HEK293T (cell line): Measurements from ENCODE around the gene STARD9.

Source experiments
- ARNT ChIP-seq: fragments of 450-650 bp; IDR thresholded peaks from 2 replicates; pipeline ENCODE4 v1.6.1; 2017; ENCODE audit warnings: mild to moderate bottlenecking
- BHLHE40 ChIP-seq: fragments of 450-650 bp; IDR thresholded peaks from 2 replicates; pipeline ENCODE4 v1.6.1; 2016; ENCODE audit warnings: mild to moderate bottlenecking, moderate library complexity, borderline replicate concordance
- CTBP1 ChIP-seq: fragments of 450-650 bp; IDR thresholded peaks from 2 replicates; pipeline ENCODE4 v1.6.1; 2016; ENCODE audit warnings: borderline replicate concordance
- ELF4 ChIP-seq: fragments of 450-650 bp; IDR thresholded peaks from 2 replicates; pipeline ENCODE4 v1.6.1; 2017; ENCODE audit warnings: antibody characterized with exemption
- FOXK2 ChIP-seq: fragments of 450-650 bp; IDR thresholded peaks from 2 replicates; pipeline ENCODE4 v1.6.1; 2016; ENCODE audit warnings: mild to moderate bottlenecking
- FOXM1 ChIP-seq: fragments of 450-650 bp; IDR thresholded peaks from 2 replicates; pipeline ENCODE4 v1.6.1; 2017; ENCODE audit warnings: mild to moderate bottlenecking, borderline replicate concordance
- HDGF ChIP-seq: fragments of 450-650 bp; IDR thresholded peaks from 2 replicates; pipeline ENCODE4 v1.6.1; 2017; ENCODE audit warnings: antibody characterized with exemption, borderline replicate concordance
- L3MBTL2 ChIP-seq: fragments of 450-650 bp; conservative IDR thresholded peaks from 2 replicates; pipeline ENCODE4 v1.6.1; 2016; ENCODE audit warnings: mild to moderate bottlenecking
- NFRKB ChIP-seq: fragments of 450-650 bp; IDR thresholded peaks from 2 replicates; pipeline ENCODE4 v1.6.1; 2016; ENCODE audit warnings: mild to moderate bottlenecking, moderate library complexity
- SP1 ChIP-seq: fragments of 450-650 bp; IDR thresholded peaks from 2 replicates; pipeline ENCODE4 v1.6.1; 2017
- SUZ12 ChIP-seq: fragments of 450-650 bp; IDR thresholded peaks from 2 replicates; pipeline ENCODE4 v1.6.1; 2016; ENCODE audit warnings: mild to moderate bottlenecking
- TARDBP ChIP-seq: fragments of 450-650 bp; IDR thresholded peaks from 2 replicates; pipeline ENCODE4 v1.6.1; 2016
- TF ChIP-seq, protein P1 (sequence below): fragments of 450-650 bp; IDR thresholded peaks from 2 replicates; pipeline ENCODE4 v1.6.1; 2016

GRCh38 chr15:42716125-42716524 is 140.7 kb downstream of the STARD9 start:
- TF ChIP-seq BHLHE40 (no peak), L3MBTL2 (no peak), CTBP1 (no peak), SP1 (no peak), SUZ12 (no peak), FOXK2 (no peak), TARDBP (no peak), NFRKB (no peak), ARNT (no peak), ELF4 (no peak), FOXM1 (no peak), HDGF (no peak)
- TF ChIP-seq, protein P1, sequence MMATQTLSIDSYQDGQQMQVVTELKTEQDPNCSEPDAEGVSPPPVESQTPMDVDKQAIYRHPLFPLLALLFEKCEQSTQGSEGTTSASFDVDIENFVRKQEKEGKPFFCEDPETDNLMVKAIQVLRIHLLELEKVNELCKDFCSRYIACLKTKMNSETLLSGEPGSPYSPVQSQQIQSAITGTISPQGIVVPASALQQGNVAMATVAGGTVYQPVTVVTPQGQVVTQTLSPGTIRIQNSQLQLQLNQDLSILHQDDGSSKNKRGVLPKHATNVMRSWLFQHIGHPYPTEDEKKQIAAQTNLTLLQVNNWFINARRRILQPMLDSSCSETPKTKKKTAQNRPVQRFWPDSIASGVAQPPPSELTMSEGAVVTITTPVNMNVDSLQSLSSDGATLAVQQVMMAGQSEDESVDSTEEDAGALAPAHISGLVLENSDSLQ, result no peak
